NCI-H510A treated with DMSO at 0.1 percent for 48 hours (cell line): ENCODE measurements around the gene NABP2.
"Not testable (repeated sequence)": the region's sequence is repeated elsewhere in the genome, so short reads cannot be mapped to it uniquely, and the experiment has no call there.

ENCODE experiments used
- DNase-seq: peaks from one replicate; lab custom pipeline; 2025; lab: John Stamatoyannopoulos, UW

The NABP2 gene

GRCh38 chr12:56224102-56224701, at the start of gene NABP2:
Gene NABP2, plus strand, starts transcription at chr12:56224342. Its CDS starts 515 bp downstream, at chr12:56224857.
- peak; percentile 95 for DNase-seq

- no peak for DNase-seq
Observed at GRCh38 chr12:56178347-56178746, 45.8 kb upstream of the NABP2 start.

- no peak for DNase-seq
Observed at GRCh38 chr12:56186957-56187356, 37.2 kb upstream of the NABP2 start.

GRCh38 chr12:56188131-56188777, 35.9 kb upstream of the NABP2 start:
- no peak for DNase-seq

GRCh38 chr12:56188778-56189098, 35.4 kb upstream of the NABP2 start:
- peak; percentile 7 for DNase-seq

GRCh38 chr12:56189099-56189917, 34.8 kb upstream of the NABP2 start, which contains the start of gene SMARCC2:
Gene SMARCC2, minus strand, starts transcription at chr12:56189483. Its CDS starts 22 bp downstream, at chr12:56189461.
- peak; percentile 84 for DNase-seq

- peak; percentile 86 for DNase-seq
Observed at GRCh38 chr12:56189918-56190694, 34.0 kb upstream of the NABP2 start.

- DNase-seq, result no peak
Observed at GRCh38 chr12:56190695-56191155, 33.4 kb upstream of the NABP2 start.

GRCh38 chr12:56192582-56192981, 31.6 kb upstream of the NABP2 start:
- DNase-seq, result no peak

GRCh38 chr12:56193025-56193578, 31.0 kb upstream of the NABP2 start:
- DNase-seq, result peak; percentile 91

GRCh38 chr12:56196818-56197550, 27.2 kb upstream of the NABP2 start:
- not testable (repeated sequence) for DNase-seq

GRCh38 chr12:56197921-56198635, 26.1 kb upstream of the NABP2 start:
- DNase-seq, result no peak

GRCh38 chr12:56198836-56199235, 25.3 kb upstream of the NABP2 start:
- no peak for DNase-seq

GRCh38 chr12:56202366-56202765, 21.8 kb upstream of the NABP2 start:
- DNase-seq, result no peak

GRCh38 chr12:56202838-56203237, 21.3 kb upstream of the NABP2 start:
- no peak for DNase-seq

- DNase-seq, result no peak
Observed at GRCh38 chr12:56204275-56204674, 19.9 kb upstream of the NABP2 start.

GRCh38 chr12:56205445-56205844, 18.7 kb upstream of the NABP2 start:
- no peak for DNase-seq

GRCh38 chr12:56206452-56207166, 17.5 kb upstream of the NABP2 start:
- DNase-seq, result peak; percentile 8

- DNase-seq, result no peak
Observed at GRCh38 chr12:56208006-56208405, 16.1 kb upstream of the NABP2 start.

GRCh38 chr12:56212361-56212760, 11.8 kb upstream of the NABP2 start:
- no peak for DNase-seq
